Prostate gland (tissue), 2 donors: Measurements from ENCODE around the gene UBR7. TPM values are rescaled to one million over a fixed set of nuclear protein-coding genes. Genes with fewer than 3 reads are reported as not detected.
"Not testable (repeated sequence)": the region's sequence is repeated elsewhere in the genome, so short reads cannot be mapped to it uniquely, and the experiment has no call there.

ENCODE experiments used
- DNase-seq: peaks from one replicate; pipeline ENCODE4 v3.0.0-alpha.2; 2019; ENCODE audit warnings: low spot score
- H3K27ac ChIP-seq, 2 donors: fragments of 200-600 bp; sonication (generic); 2 replicates each; pipeline ENCODE4 v1.5.1; 2017 to 2019
- H3K27me3 ChIP-seq: fragments of 200-600 bp; sonication (generic); replicated peaks from 2 replicates; pipeline ENCODE4 v1.5.1; 2019; ENCODE audit not compliant: insufficient read depth
- H3K36me3 ChIP-seq, 2 donors: fragments of 200-600 bp; sonication (generic); 1 replicate in 1 of 2; 2 replicates in 1 of 2; pipeline versions ENCODE4 v1.5.1 to v1.8.1; 2017 to 2019
- H3K4me1 ChIP-seq: fragments of 200-600 bp; sonication (generic); replicated peaks from 2 replicates; pipeline ENCODE4 v1.5.1; 2019
- H3K4me3 ChIP-seq, 2 donors: fragments of 200-600 bp; sonication (generic); 2 replicates each; pipeline ENCODE4 v1.5.1; 2017 to 2019
- H3K9me3 ChIP-seq: fragments of 200-600 bp; sonication (generic); 2 replicates; pipeline ENCODE4 v1.5.1; 2017
- CTCF ChIP-seq, 4 experiments: fragments of 200-600 bp in 2 of 4; fragments of 450-650 bp in 2 of 4; sonication (generic) in 2 of 4; IDR thresholded peaks; 1 replicate in 3 of 4; 2 replicates in 1 of 4; pipeline ENCODE4 v1.5.1; 2016 to 2019; ENCODE audit warnings: antibody characterized with exemption in 4 of 4, mild to moderate bottlenecking in 2 of 4, moderate library complexity in 2 of 4
- POLR2A ChIP-seq: fragments of 450-650 bp; IDR thresholded peaks from one replicate; pipeline ENCODE4 v1.6.1; 2016; ENCODE audit warnings: antibody characterized with exemption, mild to moderate bottlenecking
- POLR2AphosphoS5 ChIP-seq: sonication (generic); formaldehyde crosslinking; IDR thresholded peaks from one replicate; pipeline ENCODE4 v1.6.1; 2017; ENCODE audit warnings: antibody characterized with exemption
- WGBS: methylation state at CpG from one replicate; pipeline ENCODE4 v1.1.5; 2018; 5-methylcytosine and 5-hydroxymethylcytosine counted together
- intact Hi-C: fragments of 100-400 bp; cut with DNase I; formaldehyde crosslinking; loops from one replicate; pipeline ENCODE4 v1.14.2; 2022
- total RNA-seq, 2 donors: library from RNA; depleted of rRNA; stranded (reverse); fragments of >200 nt; gene quantifications; one replicate each; pipeline ENCODE4 v1.1.0, GENCODE V29; 2016

The UBR7 gene
- total RNA-seq, 2 donors from 2014 or later = 22.4 to 26.2 TPM

- H3K4me1 ChIP-seq = no peaks in the 10 kb centered on the region
- no peaks in the 10 kb centered on the region for H3K27me3 ChIP-seq
- no peaks in the 10 kb centered on the region for H3K36me3 ChIP-seq
- no peaks in the 10 kb centered on the region for H3K9me3 ChIP-seq
- intact Hi-C loops = no loop called here
- WGBS = 70% methylated on average over 5 of the region's 5 CpGs
- no peak for TF ChIP-seq POLR2AphosphoS5
- no peak for TF ChIP-seq POLR2A
- no peak for TF ChIP-seq CTCF (IDR thresholded peaks at IDR 0.05)
- DNase-seq = no peak
- no peak overlapping the region for H3K4me3 ChIP-seq
- no peak overlapping the region for H3K27ac ChIP-seq
Measured at GRCh38 chr14:93163564-93163963, 43.5 kb upstream of the UBR7 start.

- DNase-seq, H3K36me3 ChIP-seq, intact Hi-C loops, H3K4me1 ChIP-seq, H3K27me3 ChIP-seq, H3K9me3 ChIP-seq, H3K27ac ChIP-seq, H3K4me3 ChIP-seq: not testable (repeated sequence)
- 77% methylated on average over 26 of the region's 26 CpGs for WGBS
Measured at GRCh38 chr14:93165271-93166265, 41.5 kb upstream of the UBR7 start.

- H3K27ac ChIP-seq, H3K4me1 ChIP-seq, H3K9me3 ChIP-seq, H3K36me3 ChIP-seq, H3K27me3 ChIP-seq, H3K4me3 ChIP-seq, DNase-seq, intact Hi-C loops: not testable (repeated sequence)
- WGBS = 84% methylated on average over 9 of the region's 9 CpGs
Measured at GRCh38 chr14:93168610-93169009, 38.4 kb upstream of the UBR7 start.

- H3K27ac ChIP-seq, H3K36me3 ChIP-seq, H3K4me3 ChIP-seq, H3K9me3 ChIP-seq, intact Hi-C loops, DNase-seq, H3K27me3 ChIP-seq, H3K4me1 ChIP-seq: not testable (repeated sequence)
- WGBS = 85% methylated on average over 6 of the region's 6 CpGs
Measured at GRCh38 chr14:93169619-93170018, 37.4 kb upstream of the UBR7 start.

- DNase-seq, H3K36me3 ChIP-seq, H3K27me3 ChIP-seq, intact Hi-C loops, H3K4me3 ChIP-seq, H3K4me1 ChIP-seq, H3K27ac ChIP-seq, H3K9me3 ChIP-seq: not testable (repeated sequence)
- WGBS = no CpG with 5 or more reads among the region's 20 CpGs
Measured at GRCh38 chr14:93170141-93170540, 36.9 kb upstream of the UBR7 start.

- H3K4me3 ChIP-seq = no peak overlapping the region
- intact Hi-C loops = no loop called here
- no peaks in the 10 kb centered on the region for H3K27me3 ChIP-seq
- DNase-seq = no peak
- H3K36me3 ChIP-seq = no peaks in the 10 kb centered on the region
- no peaks in the 10 kb centered on the region for H3K9me3 ChIP-seq
- WGBS = 77% methylated on average over 4 of the region's 4 CpGs
- TF ChIP-seq POLR2AphosphoS5 = no peak
- TF ChIP-seq POLR2A = no peak
- TF ChIP-seq CTCF (IDR thresholded peaks at IDR 0.05) = no peak
- no peaks in the 10 kb centered on the region for H3K4me1 ChIP-seq
- no peak overlapping the region for H3K27ac ChIP-seq
Measured at GRCh38 chr14:93171376-93171775, 35.7 kb upstream of the UBR7 start.

GRCh38 chr14:93173943-93174395 is 33.1 kb upstream of the UBR7 start:
- TF ChIP-seq POLR2A (no peak), CTCF (IDR thresholded peaks at IDR 0.05) (no peak), POLR2AphosphoS5 (no peak)
- 16% methylated on average over 10 of the region's 10 CpGs for WGBS
- Histone ChIP-seq H3K36me3 (no peaks in the 10 kb centered on the region), H3K4me1 (no peaks in the 10 kb centered on the region), H3K4me3 (no peak overlapping the region), H3K9me3 (no peaks in the 10 kb centered on the region), H3K27ac (no peak overlapping the region), H3K27me3 (no peaks in the 10 kb centered on the region)
- DNase-seq = no peak
- intact Hi-C loops = no loop called here

- 54% methylated on average over 5 of the region's 5 CpGs for WGBS
- H3K36me3 ChIP-seq, H3K4me3 ChIP-seq, H3K27me3 ChIP-seq, intact Hi-C loops, H3K9me3 ChIP-seq, DNase-seq, H3K4me1 ChIP-seq, H3K27ac ChIP-seq: not testable (repeated sequence)
Measured at GRCh38 chr14:93174731-93175130, 32.3 kb upstream of the UBR7 start.
